Activated T-helper 1 cell treated with Interleukin-2 at 50 U/mL for 16 hours (primary cell): Measurements from ENCODE around the gene SMPDL3A.

ENCODE experiments used
- DNase-seq: peaks from one replicate; pipeline ENCODE4 v3.0.0-alpha.2; 2020; ENCODE audit warnings: low read depth

Gene SMPDL3A

DNA sequence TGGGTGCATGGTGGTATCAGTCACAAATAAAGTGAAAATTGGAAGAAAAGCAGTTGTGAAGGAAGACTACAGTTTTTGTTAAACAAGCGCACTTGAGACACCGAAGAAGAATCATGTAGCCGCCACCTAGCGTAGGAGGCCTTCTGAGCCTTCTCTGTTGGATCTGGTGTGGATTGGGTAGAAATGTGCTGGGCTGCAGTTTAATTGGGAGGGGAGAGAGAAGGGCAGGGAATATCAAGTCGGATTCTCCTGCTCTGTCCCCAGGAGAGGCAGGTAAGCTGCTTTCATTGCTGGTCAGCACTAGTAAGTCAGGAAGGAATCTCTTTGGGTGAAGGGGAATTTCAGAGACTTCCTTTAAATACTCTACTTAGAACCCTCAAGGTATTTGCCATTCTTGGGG is 10.8 kb upstream of the SMPDL3A start:
- no peak for DNase-seq

DNA sequence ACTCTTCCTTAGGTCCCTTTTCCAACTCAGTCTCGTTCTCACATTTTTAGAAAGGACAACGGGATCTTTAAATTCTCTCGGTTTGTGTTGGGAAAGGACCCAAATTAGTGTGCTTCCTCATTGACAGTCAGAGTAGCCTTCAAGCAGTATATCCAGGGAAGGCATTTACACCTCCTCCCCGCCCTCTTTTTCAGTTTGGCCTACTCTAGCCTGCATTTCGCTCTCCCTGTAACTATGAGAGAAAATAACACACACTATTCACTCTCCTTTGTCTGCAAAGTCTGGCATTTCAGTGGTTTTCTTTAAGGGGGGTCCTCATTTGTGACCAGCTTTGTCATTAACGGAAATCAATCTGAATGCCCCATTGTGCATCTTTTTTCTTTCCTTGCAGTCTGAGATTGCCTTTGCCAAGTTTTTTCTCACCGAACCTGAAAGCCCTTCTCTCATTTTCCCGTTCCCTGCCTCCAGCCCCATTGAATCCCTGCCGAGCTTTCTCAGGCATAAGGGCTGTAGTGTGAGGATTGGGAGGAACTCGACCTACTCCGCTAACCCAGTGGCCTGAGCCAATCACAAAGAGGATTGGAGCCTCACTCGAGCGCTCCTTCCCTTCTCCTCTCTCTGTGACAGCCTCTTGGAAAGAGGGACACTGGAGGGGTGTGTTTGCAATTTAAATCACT is 9.9 kb upstream of the SMPDL3A start:
- no peak for DNase-seq

DNA sequence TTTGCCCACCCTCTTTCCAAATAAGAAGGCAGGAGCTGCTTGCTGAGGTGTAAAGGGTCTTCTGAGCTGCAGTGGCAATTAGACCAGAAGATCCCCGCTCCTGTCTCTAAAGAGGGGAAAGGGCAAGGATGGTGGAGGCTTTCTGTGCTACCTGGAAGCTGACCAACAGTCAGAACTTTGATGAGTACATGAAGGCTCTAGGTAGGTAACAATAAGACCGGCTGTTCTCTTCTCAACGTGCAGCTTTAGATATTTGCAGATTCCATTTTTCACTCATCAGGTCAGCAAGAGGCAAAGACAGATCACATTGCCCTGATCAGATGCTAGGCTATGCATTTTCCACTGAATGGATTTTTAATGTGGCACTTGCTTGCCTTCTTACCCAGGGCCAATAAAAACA is 9.4 kb upstream of the SMPDL3A start, which contains the start of gene FABP7:
Gene FABP7, plus strand, starts transcription at position 50 of the 400 bp plus-strand sequence. Its CDS starts 79 bp downstream, at position 129.
- no peak for DNase-seq

DNA sequence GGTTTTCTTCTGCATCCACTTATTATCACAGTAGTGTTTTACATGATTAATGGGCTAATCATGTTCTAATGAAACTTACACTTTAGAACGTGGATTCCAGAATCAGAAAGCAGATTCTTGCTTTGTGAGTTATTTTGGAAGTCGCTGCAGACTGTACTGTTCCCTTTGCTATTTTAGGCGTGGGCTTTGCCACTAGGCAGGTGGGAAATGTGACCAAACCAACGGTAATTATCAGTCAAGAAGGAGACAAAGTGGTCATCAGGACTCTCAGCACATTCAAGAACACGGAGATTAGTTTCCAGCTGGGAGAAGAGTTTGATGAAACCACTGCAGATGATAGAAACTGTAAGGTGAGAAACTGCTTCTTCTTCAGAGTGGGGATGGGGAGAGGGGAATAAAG is 8.9 kb upstream of the SMPDL3A start:
- no peak for DNase-seq

- no peak for DNase-seq
Measured at GRCh38 chr6:122781716-122782115, 7.3 kb upstream of the SMPDL3A start.

GRCh38 chr6:122783401-122783800 is 5.7 kb upstream of the SMPDL3A start:
- DNase-seq, result no peak

DNA sequence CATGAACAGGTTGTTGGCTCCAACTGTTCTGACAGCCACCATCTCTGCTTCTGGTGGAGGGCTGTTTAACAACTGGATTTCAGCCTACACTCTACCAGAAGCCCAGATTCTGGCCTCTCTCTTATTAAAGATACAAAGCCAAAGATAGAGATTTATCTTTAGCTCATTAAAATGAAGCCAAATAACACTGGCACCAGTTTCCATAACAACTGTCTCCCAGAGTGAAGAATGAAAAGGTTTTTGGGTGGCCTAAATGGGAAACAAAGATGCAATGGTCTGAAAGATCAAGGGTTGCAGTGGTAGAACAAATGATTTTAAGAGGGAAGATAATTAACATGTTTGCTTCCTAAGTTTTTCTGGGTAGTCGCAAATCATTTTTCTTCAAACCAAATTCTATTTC is 3.2 kb upstream of the SMPDL3A start:
- no peak for DNase-seq

GRCh38 chr6:122787721-122788120 is 1.3 kb upstream of the SMPDL3A start:
- DNase-seq, result no peak

GRCh38 chr6:122788208-122788607 is 850 bp upstream of the SMPDL3A start:
- no peak for DNase-seq

- DNase-seq, result no peak
Measured at GRCh38 chr6:122788663-122789181, 336 bp upstream of the SMPDL3A start.

DNA sequence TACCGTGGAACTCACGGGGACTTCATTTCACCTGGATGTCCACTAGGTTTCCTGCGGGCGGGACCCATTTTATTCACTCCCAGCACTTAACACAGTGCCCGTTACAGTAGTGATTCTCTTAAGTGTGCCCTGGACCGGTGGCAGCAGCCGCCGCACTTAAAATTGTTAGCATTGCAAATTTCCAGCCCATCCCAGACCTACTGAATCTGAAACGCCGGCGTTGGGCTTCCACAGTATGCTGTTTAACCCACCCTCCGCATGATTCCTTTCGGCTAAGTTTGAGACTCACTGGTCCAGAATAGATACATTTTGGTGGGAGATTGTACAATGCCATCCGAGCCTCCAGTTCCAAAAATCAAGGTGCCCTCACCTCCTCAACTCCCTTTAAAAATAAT is 967 bp downstream of the SMPDL3A start:
- no peak for DNase-seq

GRCh38 chr6:122790423-122791309 is 1.6 kb downstream of the SMPDL3A start:
- no peak for DNase-seq

GRCh38 chr6:122791310-122791679 is 2.2 kb downstream of the SMPDL3A start:
- no peak for DNase-seq

GRCh38 chr6:122792766-122793165 is 3.7 kb downstream of the SMPDL3A start:
- DNase-seq, result no peak

- no peak for DNase-seq
Measured at GRCh38 chr6:122797537-122797936, 8.5 kb downstream of the SMPDL3A start.

GRCh38 chr6:122798099-122798641 is 9.1 kb downstream of the SMPDL3A start:
- no peak for DNase-seq

DNA sequence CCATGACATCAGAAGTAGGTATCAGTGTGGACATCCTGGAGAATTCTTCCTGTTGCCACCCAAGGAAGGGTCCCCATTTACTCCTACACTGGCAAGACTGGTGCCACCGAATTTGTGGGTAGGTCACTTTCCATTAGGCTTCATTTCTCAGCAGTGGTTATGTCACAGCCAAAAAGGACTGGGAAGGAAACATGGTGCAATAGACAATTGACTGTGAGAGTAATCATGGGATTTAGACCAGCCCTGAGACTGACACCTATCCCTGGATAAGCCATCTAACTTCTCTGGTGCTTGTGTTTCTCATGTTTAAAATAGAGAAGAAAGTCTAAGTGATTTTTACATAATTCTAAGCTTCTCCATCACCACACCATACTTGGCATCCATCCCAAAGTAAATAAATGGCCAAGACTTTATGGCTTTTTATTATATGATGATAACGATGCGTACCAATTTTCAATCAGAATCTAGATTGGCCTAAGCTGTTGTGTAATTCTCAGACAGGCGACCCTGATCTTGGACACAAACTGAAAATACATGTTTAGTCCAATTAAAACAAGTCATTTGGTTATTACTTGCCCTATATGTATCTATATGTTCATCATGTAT is 10.2 kb downstream of the SMPDL3A start:
- DNase-seq, result no peak

- no peak for DNase-seq
Measured at GRCh38 chr6:122799916-122800686, 11.0 kb downstream of the SMPDL3A start.

DNA sequence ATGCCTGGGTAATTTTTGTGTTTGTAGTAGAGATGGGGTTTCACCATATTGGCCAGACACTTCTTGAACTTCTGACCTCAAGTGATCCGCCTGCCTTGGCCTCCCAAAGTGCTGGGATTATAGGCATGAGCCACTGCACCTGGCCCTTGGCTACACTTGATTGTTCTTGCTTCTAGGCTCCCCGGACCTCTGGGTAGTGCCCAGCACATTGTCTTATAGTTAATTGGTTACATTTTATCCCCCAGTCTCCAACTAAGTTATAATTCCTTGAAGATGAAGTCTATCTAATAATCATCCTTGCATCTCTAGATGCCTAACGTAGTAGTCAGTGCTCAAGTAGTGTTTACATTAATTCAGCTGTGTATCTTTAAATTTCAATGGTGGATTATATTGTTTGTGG is 11.8 kb downstream of the SMPDL3A start:
- no peak for DNase-seq

DNA sequence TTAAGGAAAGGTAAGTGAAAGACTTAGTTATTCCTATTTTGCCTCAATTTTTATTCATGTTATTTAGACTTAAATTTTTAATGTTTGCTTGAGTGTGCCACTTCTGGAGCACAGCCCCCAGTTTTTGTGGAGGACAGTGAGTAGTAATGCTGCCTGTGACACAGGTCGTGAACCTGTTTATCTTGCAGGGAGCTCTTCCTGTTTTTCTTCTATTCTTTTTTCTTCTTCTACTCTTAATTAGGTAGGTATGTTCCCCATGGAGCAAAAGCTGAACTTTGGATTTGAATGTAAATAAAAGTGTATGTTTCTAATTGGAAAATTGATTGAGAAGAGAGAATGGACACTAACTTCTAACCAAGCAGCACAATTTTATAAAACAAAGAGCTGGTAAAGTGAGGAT is 12.3 kb downstream of the SMPDL3A start:
- DNase-seq, result no peak

DNA sequence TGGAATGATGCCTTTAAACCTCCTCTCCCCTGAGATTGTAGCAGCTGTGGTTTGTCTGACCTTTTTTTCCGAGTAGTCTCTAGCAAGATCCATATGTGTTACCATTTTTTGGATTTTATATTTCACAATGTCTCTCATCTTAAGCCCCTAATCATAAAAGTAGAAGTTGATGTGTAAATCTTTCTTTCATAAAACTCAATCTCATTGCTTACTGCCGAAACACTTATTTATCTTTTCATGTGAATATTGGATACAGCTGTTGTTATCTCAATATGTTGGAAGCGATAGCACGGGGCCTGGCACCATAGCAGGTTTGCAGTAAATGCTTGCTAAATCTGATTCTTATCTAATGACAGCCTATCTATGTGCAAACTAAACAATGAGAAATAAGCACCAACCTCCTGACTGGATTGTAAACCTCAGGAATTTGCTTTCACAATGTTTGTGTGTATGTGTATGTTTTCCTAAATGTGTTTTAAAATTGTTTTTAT is 14.2 kb downstream of the SMPDL3A start:
- DNase-seq, result no peak
